Chondrocyte (in vitro differentiated cells): ENCODE measurements around the gene MYL5. TPM values are rescaled to one million over a fixed set of nuclear protein-coding genes. Genes with fewer than 3 reads are reported as not detected.

Source experiments
- DNase-seq: peaks from one replicate; pipeline ENCODE4 v3.0.0; 2021; ENCODE audit warnings: mixed read lengths, low spot score
- H3K27ac Mint-ChIP-seq: one replicate; pipeline ENCODE4 v1.8.0; 2021; ENCODE audit warnings: mild to moderate bottlenecking, moderate library complexity, mixed read lengths; ENCODE audit not compliant: unreplicated experiment
- H3K27me3 Mint-ChIP-seq: 2 replicates; pipeline ENCODE4 v1.8.0; 2021; ENCODE audit warnings: low read depth, mixed read lengths
- H3K36me3 Mint-ChIP-seq: 2 replicates; pipeline ENCODE4 v1.8.0; 2021; ENCODE audit warnings: low read depth, mixed read lengths
- H3K4me1 Mint-ChIP-seq: 2 replicates; pipeline ENCODE4 v1.8.0; 2021; ENCODE audit warnings: low read depth, mild to moderate bottlenecking, mixed read lengths
- H3K4me3 Mint-ChIP-seq: one replicate; pipeline ENCODE4 v1.8.0; 2021; ENCODE audit warnings: mild to moderate bottlenecking, moderate library complexity, mixed read lengths; ENCODE audit not compliant: unreplicated experiment
- H3K9me3 Mint-ChIP-seq: 2 replicates; pipeline ENCODE4 v1.8.0; 2021; ENCODE audit warnings: low read depth, mixed read lengths
- CTCF ChIP-seq: fragments of 200-600 bp; sonication (generic); IDR thresholded peaks from 2 replicates; pipeline ENCODE4 v1.5.0; 2021; ENCODE audit warnings: antibody characterized with exemption, mild to moderate bottlenecking, moderate library complexity
- total RNA-seq: library from RNA; stranded (reverse); gene quantifications from 3 replicates; pipeline ENCODE4 v1.2.1, GENCODE V29; 2021

The MYL5 gene
- total RNA-seq, 1 donor from 2014 or later: 22.8 TPM

GRCh38 chr4:671769-672168 is 2.6 kb upstream of the MYL5 start:
- no peak for DNase-seq
- Mint-ChIP-seq H3K9me3 (no peaks in the 10 kb centered on the region), H3K4me3 (no peak overlapping the region), H3K27ac (no peak overlapping the region), H3K4me1 (peaks cover 7% of the 10 kb centered on the region), H3K27me3 (no peaks in the 10 kb centered on the region), H3K36me3 (peaks cover 12% of the 10 kb centered on the region)
- no peak for TF ChIP-seq CTCF

DNA sequence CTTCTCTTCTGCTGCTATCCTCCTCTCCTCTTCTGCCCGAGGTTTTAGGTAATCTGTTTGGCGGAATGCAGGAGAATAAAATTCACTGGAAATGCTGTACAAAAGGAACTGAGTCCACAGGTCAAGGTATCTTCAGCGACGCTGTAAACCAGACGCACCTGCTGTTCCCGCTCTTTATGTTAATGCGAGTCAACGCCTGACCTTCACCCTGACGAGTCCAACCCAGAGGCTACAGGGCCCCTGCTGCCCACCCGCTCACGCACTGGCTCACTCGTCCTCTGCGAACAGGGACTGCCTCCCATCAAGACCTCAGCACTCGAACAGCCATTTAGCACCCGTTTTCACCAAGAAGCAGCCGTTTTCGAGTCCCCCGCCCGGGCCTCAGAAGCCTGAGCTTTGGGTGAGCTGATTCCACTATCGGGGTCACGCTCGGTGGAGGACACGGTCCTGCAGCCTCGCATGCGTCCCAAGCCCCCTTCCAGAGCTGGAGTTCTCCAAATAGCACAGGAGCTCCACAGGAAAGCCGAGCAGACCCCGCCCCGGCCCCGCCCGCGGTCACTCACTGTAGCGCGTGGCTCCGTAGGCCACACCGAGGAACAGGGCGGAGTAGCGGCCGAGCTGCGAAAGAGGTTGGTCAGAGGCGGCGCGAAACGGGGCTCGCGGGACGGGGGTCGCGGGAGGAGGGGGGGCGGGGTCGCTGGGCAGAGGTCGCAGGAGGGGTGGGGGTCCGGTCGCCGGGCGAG is 822 bp upstream of the MYL5 start:
- Mint-ChIP-seq H3K4me3 (peak overlapping the region; percentile 85), H3K36me3 (peaks cover 12% of the 10 kb centered on the region), H3K9me3 (no peaks in the 10 kb centered on the region), H3K27me3 (no peaks in the 10 kb centered on the region), H3K4me1 (peaks cover 7% of the 10 kb centered on the region), H3K27ac (peak overlapping the region; percentile 61)
- no peak for TF ChIP-seq CTCF
- no peak for DNase-seq

GRCh38 chr4:675036-675882 is 917 bp downstream of the MYL5 start:
- no peak for TF ChIP-seq CTCF
- no peaks in the 10 kb centered on the region for H3K27me3 Mint-ChIP-seq
- DNase-seq: no peak
- H3K4me1 Mint-ChIP-seq: peaks cover 8% of the 10 kb centered on the region
- peaks cover 12% of the 10 kb centered on the region for H3K36me3 Mint-ChIP-seq
- no peaks in the 10 kb centered on the region for H3K9me3 Mint-ChIP-seq
- H3K27ac Mint-ChIP-seq: peak overlapping the region; percentile 27
- H3K4me3 Mint-ChIP-seq: peak overlapping the region; percentile 85

DNA sequence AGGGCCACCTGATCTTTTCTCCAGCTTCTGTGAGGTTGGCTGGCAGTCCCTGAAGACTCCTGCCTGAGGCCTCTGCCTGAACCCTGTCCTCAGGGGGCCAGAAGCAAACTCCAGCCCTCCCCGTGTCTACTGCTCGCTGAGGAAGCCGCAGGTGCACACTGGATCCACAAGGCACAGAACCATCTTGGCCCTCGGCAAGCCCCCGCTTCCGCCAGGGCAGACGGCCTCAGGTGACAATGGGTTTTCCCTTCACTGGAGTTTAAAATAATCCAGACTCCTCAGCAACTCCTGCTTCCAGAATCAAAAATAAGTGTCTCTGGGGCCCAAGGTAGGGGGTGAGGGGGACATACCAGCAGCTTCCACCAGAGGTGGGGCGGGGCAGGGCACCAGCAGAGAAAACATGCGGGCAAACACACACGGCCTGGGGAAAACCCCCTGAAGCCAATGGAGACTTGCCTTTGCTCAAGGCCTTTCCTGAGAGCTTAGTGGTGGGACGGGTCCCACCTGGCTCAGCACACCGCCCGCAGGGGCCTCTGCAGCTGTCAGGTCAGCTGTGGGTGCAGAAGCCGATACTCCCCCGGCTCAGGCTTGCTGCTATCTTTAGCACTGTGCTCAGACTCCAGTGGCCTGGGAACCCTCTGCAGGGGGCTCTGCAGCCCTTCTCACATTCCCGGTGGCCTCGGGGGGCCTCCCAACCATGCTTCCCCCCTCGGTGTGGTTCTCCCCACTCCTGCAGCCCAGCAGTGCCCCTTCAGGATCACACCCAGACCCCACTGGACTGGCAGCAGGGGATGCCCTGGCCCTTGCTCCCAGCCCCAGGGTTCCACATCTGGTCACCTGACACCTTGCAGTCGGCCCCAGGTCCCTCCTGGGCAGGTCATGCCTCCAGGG is 1.9 kb downstream of the MYL5 start:
- DNase-seq: no peak
- H3K4me3 Mint-ChIP-seq: no peak overlapping the region
- H3K27me3 Mint-ChIP-seq: no peaks in the 10 kb centered on the region
- peaks cover 14% of the 10 kb centered on the region for H3K4me1 Mint-ChIP-seq
- peaks cover 9% of the 10 kb centered on the region for H3K36me3 Mint-ChIP-seq
- peak overlapping the region; percentile 49 for H3K27ac Mint-ChIP-seq
- no peak for TF ChIP-seq CTCF
- H3K9me3 Mint-ChIP-seq: no peaks in the 10 kb centered on the region

- Mint-ChIP-seq H3K9me3 (no peaks in the 10 kb centered on the region), H3K4me1 (peaks cover 14% of the 10 kb centered on the region), H3K36me3 (peaks cover 9% of the 10 kb centered on the region), H3K27ac (no peak overlapping the region), H3K27me3 (no peaks in the 10 kb centered on the region), H3K4me3 (no peak overlapping the region)
- no peak for DNase-seq
- no peak for TF ChIP-seq CTCF
These were observed 2.5 kb downstream of the MYL5 start for GRCh38 chr4:676871-677235.
